ENCODE results near the gene TSHZ2.
"Not testable (repeated sequence)": the region's sequence is repeated elsewhere in the genome, so short reads cannot be mapped to it uniquely, and the experiment has no call there.

The TSHZ2 gene

GRCh38 chr20:53081916-53082863, 110.0 kb downstream of the TSHZ2 start:
- DNase-seq (ENCODE audit: low read depth, low spot score) = no peak

- DNase-seq (ENCODE audit: low read depth, low spot score) = no peak
Observed at GRCh38 chr20:53083411-53083810, 111.3 kb downstream of the TSHZ2 start.

- no peak for DNase-seq (ENCODE audit: low read depth, low spot score)
Observed at GRCh38 chr20:53084408-53084997, 112.3 kb downstream of the TSHZ2 start.

- no peak for DNase-seq (ENCODE audit: low read depth, low spot score)
Observed at GRCh38 chr20:53085720-53086119, 113.6 kb downstream of the TSHZ2 start.

GRCh38 chr20:53087037-53087777, 115.0 kb downstream of the TSHZ2 start:
- no peak for DNase-seq (ENCODE audit: low read depth, low spot score)

- no peak for DNase-seq (ENCODE audit: low read depth, low spot score)
Observed at GRCh38 chr20:53088786-53089185, 116.6 kb downstream of the TSHZ2 start.

- not testable (repeated sequence) for DNase-seq (ENCODE audit: low read depth, low spot score)
Observed at GRCh38 chr20:53089851-53090250, 117.7 kb downstream of the TSHZ2 start.

- DNase-seq (ENCODE audit: low read depth, low spot score) = no peak
Observed at GRCh38 chr20:53091789-53092188, 119.6 kb downstream of the TSHZ2 start.

- no peak for DNase-seq (ENCODE audit: low read depth, low spot score)
Observed at GRCh38 chr20:53092772-53093300, 120.7 kb downstream of the TSHZ2 start.

GRCh38 chr20:53097371-53097770, 125.2 kb downstream of the TSHZ2 start:
- DNase-seq (ENCODE audit: low read depth, low spot score) = no peak

GRCh38 chr20:53097791-53098190, 125.6 kb downstream of the TSHZ2 start:
- DNase-seq (ENCODE audit: low read depth, low spot score) = no peak

GRCh38 chr20:53098621-53099020, 126.5 kb downstream of the TSHZ2 start:
- no peak for DNase-seq (ENCODE audit: low read depth, low spot score)

- peak; percentile 35 for DNase-seq (ENCODE audit: low read depth, low spot score)
Observed at GRCh38 chr20:53099856-53100255, 127.7 kb downstream of the TSHZ2 start.

GRCh38 chr20:53100476-53100911, 128.3 kb downstream of the TSHZ2 start:
- peak; percentile 55 for DNase-seq (ENCODE audit: low read depth, low spot score)

GRCh38 chr20:53101992-53102760, 130.0 kb downstream of the TSHZ2 start:
- no peak for DNase-seq (ENCODE audit: low read depth, low spot score)

- no peak for DNase-seq (ENCODE audit: low read depth, low spot score)
Observed at GRCh38 chr20:53103124-53103523, 131.0 kb downstream of the TSHZ2 start.

- DNase-seq (ENCODE audit: low read depth, low spot score) = no peak
Observed at GRCh38 chr20:53104884-53105283, 132.7 kb downstream of the TSHZ2 start.

- no peak for DNase-seq (ENCODE audit: low read depth, low spot score)
Observed at GRCh38 chr20:53116733-53117132, 144.6 kb downstream of the TSHZ2 start.

- no peak for DNase-seq (ENCODE audit: low read depth, low spot score)
Observed at GRCh38 chr20:53122853-53123252, 150.7 kb downstream of the TSHZ2 start.

- DNase-seq (ENCODE audit: low read depth, low spot score) = no peak
Observed at GRCh38 chr20:53124075-53124551, 152.0 kb downstream of the TSHZ2 start.

- no peak for DNase-seq (ENCODE audit: low read depth, low spot score)
Observed at GRCh38 chr20:53124803-53125202, 152.6 kb downstream of the TSHZ2 start.

Data from astrocyte of the hippocampus (primary cell).